ENCODE measurements around the gene CCDC184. TPM values are rescaled to one million over a fixed set of nuclear protein-coding genes. Genes with fewer than 3 reads are reported as not detected.

CCDC184 gene
- total RNA-seq, result 0.29 and 1.1 TPM in 2 replicates

GRCh38 chr12:48183091-48183875 lies at the start of gene CCDC184:
TSS of gene CCDC184 (plus strand) at chr12:48183644. CDS start at chr12:48184123, 479 bp downstream.

GRCh38 chr12:48157018-48157888 lies 26.2 kb upstream of the CCDC184 start, which contains the start of gene ASB8:
TSS of gene ASB8 (minus strand) at chr12:48157515. CDS start at chr12:48153496, 4,019 bp downstream.

GRCh38 chr12:48203192-48203591 lies 19.7 kb downstream of the CCDC184 start, which contains the start of gene OR10AD1:
TSS of gene OR10AD1 (minus strand) at chr12:48203292. CDS start at chr12:48203292, 0 bp downstream.

Other genes with a start within 250 kb of the CCDC184 start
- gene TMEM106C, start 220.0 kb upstream of the CCDC184 start, total RNA-seq, result 62.2 and 107 TPM in 2 replicates
- gene COL2A1, start 179.2 kb upstream of the CCDC184 start, total RNA-seq, result 0.14 TPM in 1 of 2 replicates, not detected in the other
- 18.8 and 31.5 TPM in 2 replicates for gene SENP1, start 77.6 kb upstream of the CCDC184 start, total RNA-seq
- 53.0 and 63.9 TPM in 2 replicates for gene PFKM, start 64.3 kb upstream of the CCDC184 start, total RNA-seq
- 21.2 and 24.2 TPM in 2 replicates for gene ASB8, start 26.1 kb upstream of the CCDC184 start, total RNA-seq
- gene OR10AD1, start 19.6 kb downstream of the CCDC184 start, total RNA-seq, result not detected in 2 replicates
- 8.7 and 16.6 TPM in 2 replicates for gene ZNF641, start 167.3 kb downstream of the CCDC184 start, total RNA-seq